Karpas-422 (cell line): ENCODE results near the gene TENM4. TPM values are rescaled to one million over a fixed set of nuclear protein-coding genes. Genes with fewer than 3 reads are reported as not detected.
A peak's percentile ranks its signal among the peaks of the same experiment; 100 is the strongest.

Experiments
- DNase-seq: peaks from one replicate; pipeline ENCODE4 v3.0.0-alpha.2; 2015
- H2AFZ ChIP-seq: fragments of 200-600 bp; sonication (generic); 2 replicates; pipeline ENCODE4 v1.6.1; 2014; ENCODE audit warnings: antibody characterized with exemption, low read length, mixed read lengths
- H3K27ac ChIP-seq: fragments of 200-600 bp; sonication (generic); 2 replicates; pipeline ENCODE4 v1.5.1; 2014; ENCODE audit warnings: mild to moderate bottlenecking, low read length, moderate library complexity
- H3K27me3 ChIP-seq: fragments of 200-600 bp; sonication (generic); 2 replicates; pipeline ENCODE4 v1.6.1; 2014; ENCODE audit warnings: low read length, mixed read lengths
- H3K36me3 ChIP-seq: fragments of 200-600 bp; sonication (generic); 2 replicates; pipeline ENCODE4 v1.6.1; 2014; ENCODE audit warnings: low read length, mixed read lengths; ENCODE audit not compliant: insufficient read depth
- H3K4me1 ChIP-seq: fragments of 200-600 bp; sonication (generic); 2 replicates; pipeline ENCODE4 v1.6.1; 2014; ENCODE audit warnings: mild to moderate bottlenecking, low read length, mixed read lengths
- H3K4me2 ChIP-seq: fragments of 200-600 bp; sonication (generic); 2 replicates; pipeline ENCODE4 v1.6.1; 2014; ENCODE audit warnings: low read length, low read depth, mild to moderate bottlenecking; ENCODE audit not compliant: poor library complexity, severe bottlenecking
- H3K4me3 ChIP-seq: fragments of 200-600 bp; sonication (generic); 2 replicates; pipeline ENCODE4 v1.5.1; 2014; ENCODE audit warnings: mild to moderate bottlenecking, antibody characterized with exemption, low read length, mixed read lengths
- H3K79me2 ChIP-seq: fragments of 200-600 bp; sonication (generic); 2 replicates; pipeline ENCODE4 v1.6.1; 2014; ENCODE audit warnings: mild to moderate bottlenecking, low read length, mixed read lengths
- H3K9ac ChIP-seq: fragments of 200-600 bp; sonication (generic); 2 replicates; pipeline ENCODE4 v1.6.0; 2014; ENCODE audit warnings: low read length
- H3K9me2 ChIP-seq: fragments of 200-600 bp; sonication (generic), shearing (Covaris generic); replicated peaks from 2 replicates; pipeline ENCODE4 v1.6.0; 2014; ENCODE audit warnings: mild to moderate bottlenecking, low read length, moderate library complexity; ENCODE audit not compliant: insufficient read depth
- H3K9me3 ChIP-seq: fragments of 300-700, 200-600 bp; sonication (generic); 2 replicates; pipeline ENCODE4 v1.6.1; 2014; ENCODE audit warnings: low read length, mixed read lengths
- H4K20me1 ChIP-seq: fragments of 200-600 bp; sonication (generic); 2 replicates; pipeline ENCODE4 v1.6.1; 2014; ENCODE audit warnings: mild to moderate bottlenecking, antibody characterized with exemption, low read length, low read depth; ENCODE audit not compliant: insufficient read depth
- total RNA-seq: library from RNA; depleted of rRNA; stranded (reverse); fragments of >200 nt; shearing (Covaris generic); gene quantifications from 2 replicates; pipeline ENCODE4 v1.2.3, GENCODE V29; 2014; ENCODE audit warnings: low replicate concordance

The TENM4 gene
- total RNA-seq, 1 experiment from 2014 or later: not detected

- no peak overlapping the region for H3K27ac ChIP-seq
- no peak overlapping the region for H3K4me3 ChIP-seq
- no peak overlapping the region for H2AFZ ChIP-seq
- no peaks in the 10 kb centered on the region for H3K9me3 ChIP-seq
- H4K20me1 ChIP-seq: no peaks in the 10 kb centered on the region
- H3K36me3 ChIP-seq: no peaks in the 10 kb centered on the region
- H3K79me2 ChIP-seq: no peaks in the 10 kb centered on the region
- peak; percentile 86 for DNase-seq
- H3K9ac ChIP-seq: no peak overlapping the region
- no peaks in the 10 kb centered on the region for H3K9me2 ChIP-seq
- H3K4me2 ChIP-seq: no peak overlapping the region
- no peaks in the 10 kb centered on the region for H3K27me3 ChIP-seq
- H3K4me1 ChIP-seq: peaks cover 7% of the 10 kb centered on the region
Observed at GRCh38 chr11:79400717-79401330, 40.0 kb downstream of the TENM4 start.

GRCh38 chr11:79400206-79400605 lies 40.6 kb downstream of the TENM4 start:
- Histone ChIP-seq H3K9me3 (no peaks in the 10 kb centered on the region), H3K36me3 (no peaks in the 10 kb centered on the region), H2AFZ (no peak overlapping the region), H3K9me2 (no peaks in the 10 kb centered on the region), H3K4me2 (no peak overlapping the region), H3K79me2 (no peaks in the 10 kb centered on the region), H3K4me1 (peaks cover 6% of the 10 kb centered on the region), H3K27me3 (no peaks in the 10 kb centered on the region), H3K4me3 (no peak overlapping the region), H3K9ac (no peak overlapping the region), H4K20me1 (no peaks in the 10 kb centered on the region), H3K27ac (no peak overlapping the region)
- DNase-seq: no peak

GRCh38 chr11:79397252-79397651 lies 43.6 kb downstream of the TENM4 start:
- no peaks in the 10 kb centered on the region for H3K36me3 ChIP-seq
- no peak overlapping the region for H2AFZ ChIP-seq
- H3K4me1 ChIP-seq: peaks cover 6% of the 10 kb centered on the region
- H4K20me1 ChIP-seq: no peaks in the 10 kb centered on the region
- no peaks in the 10 kb centered on the region for H3K9me3 ChIP-seq
- no peaks in the 10 kb centered on the region for H3K79me2 ChIP-seq
- DNase-seq: no peak
- H3K4me3 ChIP-seq: no peak overlapping the region
- no peaks in the 10 kb centered on the region for H3K9me2 ChIP-seq
- H3K27me3 ChIP-seq: no peaks in the 10 kb centered on the region
- H3K4me2 ChIP-seq: no peak overlapping the region
- H3K27ac ChIP-seq: no peak overlapping the region
- no peak overlapping the region for H3K9ac ChIP-seq

GRCh38 chr11:79396674-79397073 lies 44.2 kb downstream of the TENM4 start:
- H3K9me2 ChIP-seq: no peaks in the 10 kb centered on the region
- H3K4me1 ChIP-seq: peaks cover 6% of the 10 kb centered on the region
- no peak overlapping the region for H3K4me2 ChIP-seq
- no peak overlapping the region for H2AFZ ChIP-seq
- no peaks in the 10 kb centered on the region for H3K79me2 ChIP-seq
- no peaks in the 10 kb centered on the region for H3K36me3 ChIP-seq
- no peak overlapping the region for H3K27ac ChIP-seq
- H3K4me3 ChIP-seq: no peak overlapping the region
- no peaks in the 10 kb centered on the region for H3K27me3 ChIP-seq
- H3K9me3 ChIP-seq: no peaks in the 10 kb centered on the region
- no peak overlapping the region for H3K9ac ChIP-seq
- DNase-seq: no peak
- H4K20me1 ChIP-seq: no peaks in the 10 kb centered on the region

GRCh38 chr11:79396001-79396400 lies 44.8 kb downstream of the TENM4 start:
- peaks cover 6% of the 10 kb centered on the region for H3K4me1 ChIP-seq
- no peaks in the 10 kb centered on the region for H3K9me2 ChIP-seq
- H4K20me1 ChIP-seq: no peaks in the 10 kb centered on the region
- no peak overlapping the region for H3K4me2 ChIP-seq
- H3K27me3 ChIP-seq: no peaks in the 10 kb centered on the region
- H3K36me3 ChIP-seq: no peaks in the 10 kb centered on the region
- DNase-seq: no peak
- no peak overlapping the region for H3K27ac ChIP-seq
- H3K9me3 ChIP-seq: no peaks in the 10 kb centered on the region
- no peak overlapping the region for H3K4me3 ChIP-seq
- no peak overlapping the region for H3K9ac ChIP-seq
- no peak overlapping the region for H2AFZ ChIP-seq
- H3K79me2 ChIP-seq: no peaks in the 10 kb centered on the region

GRCh38 chr11:79393362-79394043 lies 47.3 kb downstream of the TENM4 start:
- Histone ChIP-seq H2AFZ (no peak overlapping the region), H3K27ac (no peak overlapping the region), H3K4me3 (no peak overlapping the region), H4K20me1 (no peaks in the 10 kb centered on the region), H3K4me2 (no peak overlapping the region), H3K36me3 (no peaks in the 10 kb centered on the region), H3K27me3 (no peaks in the 10 kb centered on the region), H3K79me2 (no peaks in the 10 kb centered on the region), H3K9ac (no peak overlapping the region), H3K9me2 (no peaks in the 10 kb centered on the region), H3K4me1 (peaks cover 6% of the 10 kb centered on the region), H3K9me3 (no peaks in the 10 kb centered on the region)
- no peak for DNase-seq

GRCh38 chr11:79392161-79392560 lies 48.7 kb downstream of the TENM4 start:
- Histone ChIP-seq H3K27ac (no peak overlapping the region), H3K4me2 (no peak overlapping the region), H3K9me3 (no peaks in the 10 kb centered on the region), H2AFZ (no peak overlapping the region), H3K4me1 (peaks cover 14% of the 10 kb centered on the region), H3K79me2 (no peaks in the 10 kb centered on the region), H4K20me1 (no peaks in the 10 kb centered on the region), H3K4me3 (no peak overlapping the region), H3K27me3 (no peaks in the 10 kb centered on the region), H3K9me2 (no peaks in the 10 kb centered on the region), H3K9ac (no peak overlapping the region), H3K36me3 (no peaks in the 10 kb centered on the region)
- DNase-seq: no peak

- H3K9me2 ChIP-seq: no peaks in the 10 kb centered on the region
- H3K9me3 ChIP-seq: no peaks in the 10 kb centered on the region
- H2AFZ ChIP-seq: no peak overlapping the region
- H4K20me1 ChIP-seq: no peaks in the 10 kb centered on the region
- no peaks in the 10 kb centered on the region for H3K36me3 ChIP-seq
- peaks cover 12% of the 10 kb centered on the region for H3K4me1 ChIP-seq
- H3K4me3 ChIP-seq: no peak overlapping the region
- no peaks in the 10 kb centered on the region for H3K79me2 ChIP-seq
- H3K9ac ChIP-seq: no peak overlapping the region
- H3K4me2 ChIP-seq: no peak overlapping the region
- DNase-seq: no peak
- H3K27me3 ChIP-seq: no peaks in the 10 kb centered on the region
- no peak overlapping the region for H3K27ac ChIP-seq
Observed at GRCh38 chr11:79390923-79391322, 49.9 kb downstream of the TENM4 start.
